OCI-LY3 (cell line): ENCODE data around the gene LYZL1.

Experiments used
- CTCF ChIP-seq: fragments of 200-600, 300-600 bp; sonication (generic); IDR thresholded peaks from 2 replicates; pipeline ENCODE4 v1.5.1; 2014; ENCODE audit warnings: antibody characterized with exemption, low read length, low read depth
- EZH2phosphoT487 ChIP-seq: fragments of 200-600 bp; shearing (Covaris generic); IDR thresholded peaks from 2 replicates; pipeline ENCODE4 v1.6.1; 2018; ENCODE audit warnings: antibody characterized with exemption, mixed run types, low read depth

GRCh38 chr10:29273478-29273877 lies 15.4 kb upstream of the LYZL1 start:
- no peak for TF ChIP-seq CTCF
- no peak for TF ChIP-seq EZH2phosphoT487
